GM21717 (cell line): ENCODE measurements around the gene RGS3.
"Not testable (repeated sequence)": the region's sequence is repeated elsewhere in the genome, so short reads cannot be mapped to it uniquely, and the experiment has no call there.

Experiments
- ATAC-seq: cut with Tn5 transposase; IDR thresholded peaks from one replicate; pipeline ENCODE4 v1.9.1; 2021; ENCODE audit warnings: mild to moderate bottlenecking, moderate library complexity; ENCODE audit not compliant: unreplicated experiment

The RGS3 gene

DNA sequence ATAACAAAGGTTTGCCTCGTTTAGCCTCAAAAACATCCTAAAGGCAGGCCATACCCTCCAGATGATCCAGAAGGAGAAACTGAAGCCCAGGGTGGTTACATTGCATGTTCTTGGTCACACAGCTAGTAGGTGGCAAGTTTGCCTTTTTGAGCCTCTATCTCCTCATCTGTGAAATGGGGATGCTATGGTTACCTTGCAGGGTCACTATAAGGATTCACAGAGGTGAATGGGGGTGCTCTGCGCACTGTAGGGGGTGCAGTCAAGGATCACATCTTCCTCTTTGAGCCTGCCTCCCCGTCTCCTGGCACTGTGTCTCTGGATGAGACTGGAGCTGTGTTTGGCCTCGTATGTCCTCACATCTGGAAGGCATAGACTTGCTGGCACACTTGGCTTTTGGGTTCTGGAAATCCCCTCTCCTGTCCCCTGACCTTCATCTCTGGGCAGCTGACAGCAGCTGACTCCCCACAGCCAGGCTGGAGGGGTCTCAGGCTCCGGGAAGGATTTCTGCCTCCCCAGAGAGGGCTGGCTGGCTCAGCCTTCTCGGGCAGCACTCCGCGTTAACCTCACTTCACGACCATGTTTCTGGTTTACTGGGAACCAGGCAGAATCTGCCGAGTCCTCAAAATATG lies 167.7 kb downstream of the RGS3 start:
- ATAC-seq, result no peak

DNA sequence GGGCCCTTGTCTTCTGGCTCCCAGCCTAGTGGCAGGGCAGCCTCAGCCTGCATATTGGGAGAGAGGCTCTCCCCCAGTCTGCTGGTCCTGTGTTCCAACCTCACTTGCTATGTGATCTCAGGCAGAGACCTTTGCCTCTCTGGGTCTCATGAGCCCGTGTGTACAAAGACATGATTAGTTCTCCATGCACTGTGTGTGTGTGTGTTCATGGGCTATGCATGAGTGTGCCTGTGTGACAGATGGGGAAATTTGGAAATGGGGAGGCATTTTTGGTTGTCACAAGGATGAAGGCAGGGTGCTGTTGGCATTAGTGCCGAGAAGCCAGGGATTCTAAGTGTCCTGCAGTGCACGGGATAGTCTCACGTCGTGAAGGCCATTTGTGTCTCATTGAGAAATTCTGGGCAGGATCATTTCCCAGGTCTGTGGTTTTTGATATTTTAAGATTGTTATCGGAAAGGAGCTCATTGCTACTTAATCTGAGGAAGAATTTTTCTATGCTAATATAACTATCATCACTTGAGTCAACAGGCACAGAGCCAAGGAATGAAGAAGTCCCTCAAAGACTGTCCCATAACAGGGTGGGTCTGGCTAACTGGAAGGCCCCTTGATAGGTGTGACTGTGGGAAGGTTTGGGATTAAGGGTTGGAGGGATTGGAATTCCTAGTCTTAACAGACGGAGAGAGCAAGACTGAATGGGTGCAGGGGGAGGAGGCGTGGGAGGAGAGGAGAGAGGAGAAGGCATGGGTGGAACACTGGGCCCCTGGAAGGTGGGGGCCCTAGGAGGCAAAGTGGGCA lies 168.5 kb downstream of the RGS3 start:
- no peak for ATAC-seq

DNA sequence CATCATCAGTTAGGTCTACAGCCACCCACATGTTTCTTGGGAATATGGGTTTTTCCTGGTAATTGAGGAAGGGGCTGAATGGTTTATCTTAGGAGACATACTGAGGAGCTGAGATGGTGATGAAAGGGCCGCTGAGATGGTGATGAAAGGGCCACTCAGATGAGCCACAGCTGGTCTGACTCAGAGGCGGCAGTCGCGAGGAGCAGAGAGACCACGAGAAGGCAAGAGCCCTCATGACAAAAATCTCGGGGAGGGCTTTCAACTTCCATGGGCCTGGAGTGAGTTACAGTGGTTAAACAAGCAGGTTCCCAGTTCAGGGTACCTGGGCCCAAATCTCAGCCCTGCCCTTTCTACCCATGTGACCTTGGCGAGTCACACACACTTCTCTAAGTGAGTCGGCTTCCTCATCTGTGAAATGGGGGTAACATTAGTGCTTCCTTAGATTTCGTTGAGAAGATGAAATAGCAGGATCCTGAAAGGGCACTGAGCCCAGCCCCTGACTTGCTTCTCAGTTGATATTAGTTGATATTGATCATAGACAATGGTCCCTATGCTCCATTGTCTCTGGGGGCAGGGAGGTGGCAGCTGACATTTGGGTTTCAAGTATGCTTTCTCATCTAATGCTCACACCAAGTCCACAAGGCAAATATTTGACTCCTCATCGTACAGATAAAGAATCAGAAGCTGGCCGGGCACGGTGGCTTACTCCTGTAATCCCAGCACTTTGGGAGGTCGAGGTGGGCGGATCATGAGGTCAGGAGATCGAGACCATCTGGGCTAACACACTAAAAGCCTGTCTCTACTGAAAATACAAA lies 169.5 kb downstream of the RGS3 start:
- no peak for ATAC-seq

DNA sequence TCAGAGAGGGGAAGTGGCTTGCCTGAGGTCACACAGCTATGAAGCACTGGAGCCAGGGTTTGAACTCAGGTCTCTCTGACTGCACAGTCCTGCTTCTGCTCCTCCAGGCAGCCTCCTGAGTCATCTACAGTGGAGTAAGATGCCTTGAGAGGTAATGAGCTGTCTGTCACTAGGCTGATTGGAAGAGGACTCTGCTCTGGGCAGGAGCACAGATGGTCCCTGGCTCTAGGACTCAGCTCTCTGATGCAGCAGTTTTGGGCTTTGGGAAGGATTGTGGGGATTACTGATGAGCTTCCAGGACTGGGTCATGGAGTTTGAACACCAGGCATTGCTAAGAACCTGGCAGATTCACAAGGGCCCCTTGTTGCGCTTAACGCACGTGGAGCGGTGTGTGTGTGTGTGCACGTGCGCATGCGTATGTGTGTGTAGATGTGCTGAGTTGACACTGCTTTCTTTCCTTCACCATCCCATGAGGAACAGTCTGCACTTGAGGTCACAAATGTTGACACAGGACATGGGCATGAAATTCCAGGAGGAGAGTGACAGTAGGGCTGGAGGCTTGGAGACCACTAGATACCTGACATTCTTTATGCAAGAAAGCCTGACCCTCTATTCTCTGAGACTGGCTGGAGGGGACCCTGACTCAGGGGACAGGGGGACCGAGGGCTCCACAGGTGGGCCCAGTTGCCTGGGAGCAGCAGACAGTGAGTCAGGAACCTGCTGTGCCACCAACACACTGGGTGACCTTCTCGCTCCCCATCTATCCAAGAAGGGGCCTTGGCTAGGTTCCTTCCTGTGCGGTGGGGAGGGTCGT lies 170.5 kb downstream of the RGS3 start:
- no peak for ATAC-seq

DNA sequence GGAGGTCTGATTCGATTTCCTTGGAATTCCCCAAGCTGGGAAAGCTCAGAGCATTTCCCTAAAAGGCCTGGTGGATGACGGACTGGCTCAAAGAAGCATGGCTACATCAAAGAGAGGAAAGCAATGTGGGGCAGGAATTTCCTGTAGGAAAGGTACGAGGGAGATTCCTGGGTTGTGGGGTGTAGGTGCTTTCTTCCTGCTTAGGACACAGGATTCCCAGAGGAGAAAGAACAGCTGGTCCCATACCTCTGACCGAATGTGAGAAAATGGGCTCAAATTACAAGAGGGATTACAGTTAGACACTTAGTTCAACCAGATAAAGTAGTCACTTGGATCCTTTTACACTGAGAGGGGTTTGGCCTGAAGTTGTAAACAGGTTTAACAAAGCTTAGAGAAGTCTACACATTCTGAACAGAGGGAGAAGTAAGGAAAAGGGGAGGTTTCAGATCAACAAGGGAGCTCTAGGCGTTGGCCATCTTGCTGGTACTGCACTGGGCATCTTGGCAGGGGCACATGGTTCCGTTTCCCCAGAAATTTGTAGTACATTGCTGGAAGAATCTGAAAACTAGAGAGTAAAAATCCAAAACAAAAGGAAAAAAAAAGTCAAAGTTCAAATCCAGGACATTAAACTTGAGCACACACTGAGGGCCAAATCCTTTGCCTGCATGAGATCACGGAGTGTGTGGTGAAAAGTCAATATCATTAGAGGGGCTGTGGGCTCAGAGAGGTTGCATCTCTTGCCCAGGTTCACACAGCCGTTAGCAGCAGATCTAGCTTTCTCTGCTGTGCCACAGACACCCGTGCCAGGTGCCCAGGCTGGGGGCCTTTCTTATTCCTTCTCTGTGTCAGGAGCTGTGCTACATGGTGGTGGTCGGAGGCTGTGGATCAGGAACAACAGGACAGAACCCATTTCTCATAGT lies 171.3 kb downstream of the RGS3 start:
- no peak for ATAC-seq

DNA sequence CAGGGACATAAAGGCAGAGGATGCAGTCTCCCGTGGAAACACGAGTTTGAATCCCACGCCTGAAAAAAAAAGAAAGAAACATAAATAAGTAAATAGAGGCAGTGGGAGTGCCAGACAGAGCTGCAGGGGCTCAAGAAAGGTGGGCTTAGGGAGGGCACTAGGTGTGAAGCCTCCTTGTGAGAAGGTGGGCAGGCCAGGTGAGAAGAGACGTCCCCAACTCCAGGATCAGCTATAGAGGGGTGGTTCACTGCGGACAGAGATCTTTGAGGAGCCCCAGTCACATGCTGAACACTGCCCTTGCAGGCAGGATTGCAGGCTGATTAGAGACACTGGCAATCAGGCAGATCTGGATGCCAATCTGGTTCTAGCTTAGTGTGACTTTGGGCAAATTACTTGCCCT lies 172.1 kb downstream of the RGS3 start:
- no peak for ATAC-seq

DNA sequence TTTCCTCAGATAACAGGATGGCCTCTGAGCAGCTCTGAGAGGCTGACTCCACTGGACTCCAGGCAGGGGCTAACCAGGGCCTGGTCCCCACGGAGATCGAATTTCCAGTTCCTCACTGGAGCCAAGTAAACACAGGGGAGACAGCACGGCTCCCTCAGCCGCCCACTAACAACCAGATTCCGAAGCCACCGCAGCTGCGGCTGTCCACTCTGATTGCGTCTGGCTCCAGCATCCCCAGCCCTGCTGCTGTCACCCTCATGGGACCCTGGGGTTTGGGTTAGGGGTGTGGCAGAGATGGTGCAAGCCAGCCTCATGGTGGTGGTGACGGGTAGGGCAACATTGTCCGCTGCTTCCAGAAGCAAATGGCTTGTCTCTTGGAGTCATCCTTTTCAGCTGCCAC lies 172.6 kb downstream of the RGS3 start:
- ATAC-seq, result no peak

DNA sequence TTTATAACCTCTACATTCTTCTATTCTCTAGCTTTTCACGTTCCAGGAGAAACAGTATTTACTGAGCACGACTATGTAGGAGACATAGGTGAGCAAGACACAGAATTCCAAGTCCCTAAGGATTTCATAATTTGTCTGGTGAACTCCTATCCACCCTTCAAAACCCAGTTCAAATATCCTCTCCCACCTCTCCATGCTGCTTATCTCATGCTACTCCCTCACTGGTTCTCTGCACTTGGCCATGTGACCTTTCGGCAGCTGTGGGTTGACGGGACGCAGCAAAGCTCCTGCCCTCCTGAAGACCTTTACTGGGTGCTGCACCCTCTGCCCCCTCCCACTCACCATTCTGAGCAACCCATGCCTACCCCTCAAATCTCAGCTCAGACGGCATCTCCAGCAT lies 173.2 kb downstream of the RGS3 start:
- ATAC-seq, result no peak

DNA sequence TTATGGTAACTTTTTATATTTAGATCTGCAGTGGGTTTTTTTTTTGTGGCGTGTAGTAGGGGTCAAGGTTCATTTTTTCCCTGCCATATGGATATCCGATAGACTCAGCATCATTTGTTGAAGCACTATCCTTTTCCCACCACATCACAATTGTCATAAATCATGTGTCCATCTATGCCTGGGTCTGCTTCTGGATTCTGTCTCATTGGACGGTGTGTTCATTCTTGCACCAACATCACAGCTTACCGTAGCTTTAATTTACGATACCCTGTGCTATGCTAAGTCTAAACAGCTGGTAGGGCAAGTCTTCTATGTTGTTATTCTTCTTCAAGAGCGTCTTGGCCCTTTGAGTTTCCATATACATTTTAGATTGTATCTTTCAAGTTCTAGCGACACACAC lies 175.0 kb downstream of the RGS3 start:
- no peak for ATAC-seq

DNA sequence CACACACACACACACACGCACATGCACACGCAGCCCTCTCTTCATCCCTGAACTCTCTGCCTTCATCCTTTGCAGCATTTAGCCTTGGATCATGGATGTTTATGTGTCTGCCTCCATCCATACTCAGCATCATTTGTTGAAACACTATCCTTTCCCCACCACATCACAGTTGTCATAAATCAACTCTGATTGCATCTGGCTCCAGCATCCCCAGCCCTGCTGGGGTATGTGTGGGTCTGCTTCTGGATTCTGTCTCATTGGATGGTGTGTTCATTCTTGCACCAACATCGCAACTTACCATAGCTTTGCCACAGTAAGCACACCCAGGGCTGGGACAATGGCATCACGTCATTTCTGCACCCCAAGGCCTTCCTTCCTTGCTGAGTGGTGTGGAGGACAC lies 175.4 kb downstream of the RGS3 start:
- ATAC-seq, result no peak

DNA sequence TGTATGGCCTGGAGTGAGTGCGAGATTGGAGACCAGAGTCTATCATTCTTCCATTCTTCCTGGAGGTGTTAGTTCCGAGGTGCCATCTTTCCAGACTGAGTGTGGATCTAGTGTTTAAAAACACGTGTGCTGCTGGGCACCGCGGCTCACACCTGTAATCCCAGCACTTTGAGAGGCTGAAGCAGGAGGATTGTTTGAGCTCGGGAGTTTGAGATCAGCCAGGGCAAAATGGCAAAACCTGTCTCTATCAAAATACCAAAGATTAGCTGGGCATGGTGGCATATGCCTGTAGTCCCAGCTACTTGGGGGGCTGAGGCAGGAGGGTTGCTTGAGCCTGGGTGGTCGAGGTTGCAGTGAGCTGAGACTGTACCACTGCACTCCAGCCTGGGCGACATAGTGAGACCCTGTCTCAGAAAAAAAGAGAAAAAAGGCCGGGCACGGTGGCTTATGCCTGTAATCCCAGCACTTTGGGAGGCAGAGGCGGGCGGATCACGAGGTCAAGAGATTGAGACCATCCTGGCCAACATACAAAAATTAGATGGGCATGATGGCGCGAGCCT lies 176.0 kb downstream of the RGS3 start:
- not testable (repeated sequence) for ATAC-seq

DNA sequence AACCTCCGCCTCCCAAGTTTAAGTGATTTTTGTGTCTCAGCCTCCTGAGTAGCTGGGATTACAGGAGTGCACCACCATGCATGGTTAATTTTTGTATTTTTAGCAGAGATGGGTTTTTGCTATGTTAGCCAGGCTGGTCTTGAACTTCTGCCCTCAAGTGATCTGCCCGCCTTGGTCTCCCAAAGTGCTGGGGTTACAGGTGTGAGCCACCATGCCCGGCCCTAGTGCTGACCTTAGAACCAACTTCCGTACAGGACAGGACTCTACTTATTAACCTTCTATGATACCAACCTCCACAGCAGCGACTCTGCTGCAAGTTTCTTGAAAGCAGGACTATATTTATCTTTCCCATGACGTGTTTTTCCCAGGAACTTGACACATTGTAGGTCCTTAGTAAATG lies 176.9 kb downstream of the RGS3 start:
- no peak for ATAC-seq

DNA sequence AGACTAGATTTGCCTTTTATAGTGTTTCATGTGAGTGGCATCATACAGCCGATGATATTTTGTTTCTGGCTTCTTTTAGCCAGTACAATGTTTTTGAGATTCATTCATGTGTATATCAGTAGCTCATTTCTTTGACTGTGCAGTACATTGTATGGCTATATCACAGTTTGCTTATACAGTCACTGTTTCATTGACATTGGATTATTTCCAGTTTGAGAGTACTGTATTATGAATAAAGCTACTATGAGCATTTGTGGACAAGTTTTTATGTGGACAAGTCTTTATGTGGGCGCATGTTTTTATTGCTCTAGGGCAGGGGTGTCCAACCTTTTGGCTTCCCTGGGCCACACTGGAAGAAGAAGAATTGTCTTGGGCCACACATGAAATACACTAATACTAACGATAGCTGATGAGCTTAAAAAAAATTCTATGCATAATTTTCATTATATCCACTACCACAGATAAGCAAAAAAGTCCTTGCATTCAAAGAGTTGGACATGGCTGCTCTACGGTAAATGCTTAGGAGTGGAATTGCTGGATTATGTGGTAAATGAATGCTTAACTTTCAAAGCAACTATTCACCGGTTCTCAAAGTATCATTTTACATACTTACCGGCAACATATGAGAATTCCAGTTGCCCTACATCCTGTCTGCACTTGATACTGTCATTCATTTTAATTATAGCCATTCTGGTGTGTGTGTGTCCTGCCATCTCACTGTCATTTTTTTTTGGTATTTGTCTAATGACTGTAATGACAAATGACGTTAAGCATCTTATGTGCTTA lies 177.8 kb downstream of the RGS3 start:
- no peak for ATAC-seq

DNA sequence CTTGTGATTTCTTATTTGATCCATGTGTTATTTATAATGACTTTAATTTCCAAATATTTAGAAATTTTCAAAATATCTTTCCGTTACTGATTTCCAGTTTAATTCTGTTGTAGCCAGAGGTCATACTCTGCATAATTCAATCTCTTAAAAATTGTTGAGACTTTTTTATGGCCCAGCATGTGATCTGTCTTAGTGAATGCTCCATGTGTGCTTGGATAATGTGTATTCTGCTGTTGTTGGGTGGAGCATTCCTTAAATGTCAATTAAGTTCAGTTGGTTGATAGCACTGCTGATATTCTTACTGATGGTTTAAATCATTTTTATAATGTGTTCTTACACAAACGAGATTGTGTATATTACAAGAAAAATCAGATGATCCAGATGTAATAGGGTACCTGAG lies 180.8 kb downstream of the RGS3 start:
- no peak for ATAC-seq

DNA sequence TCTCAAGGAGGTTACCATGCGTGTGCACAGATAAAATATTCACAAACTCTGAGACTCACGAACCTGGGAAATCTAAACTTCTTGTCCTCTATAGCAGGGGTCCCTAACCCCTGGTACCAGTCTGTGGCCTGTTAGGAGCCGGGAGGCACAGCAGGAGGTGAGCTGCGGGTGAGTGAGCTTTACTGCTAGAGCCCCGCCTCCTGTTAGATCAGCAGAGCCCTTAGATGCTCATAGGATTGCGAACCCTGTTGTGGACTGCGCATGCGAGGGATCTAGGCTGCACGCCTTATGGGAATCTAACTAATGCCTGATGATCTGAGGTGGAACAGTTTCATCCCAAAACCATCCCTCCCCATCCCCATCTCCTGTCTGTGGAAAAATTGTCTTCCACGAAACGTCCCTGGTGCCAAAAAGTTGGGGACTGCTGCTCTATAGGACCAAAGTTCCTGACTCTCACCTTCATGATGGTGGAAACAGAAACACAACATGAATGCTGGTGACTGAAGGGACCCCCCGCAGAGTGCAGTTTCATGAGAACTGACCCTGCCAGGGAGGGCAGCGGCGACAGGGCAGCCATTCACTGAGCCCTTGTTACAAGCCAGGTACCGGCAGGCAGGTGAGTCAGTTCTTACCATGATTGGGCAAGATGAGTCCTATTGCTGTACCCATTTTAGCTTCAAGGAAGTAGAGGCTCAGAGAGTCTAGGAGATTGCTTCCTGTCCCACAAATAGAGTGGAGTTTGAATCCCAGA lies 181.9 kb downstream of the RGS3 start:
- ATAC-seq, result no peak

DNA sequence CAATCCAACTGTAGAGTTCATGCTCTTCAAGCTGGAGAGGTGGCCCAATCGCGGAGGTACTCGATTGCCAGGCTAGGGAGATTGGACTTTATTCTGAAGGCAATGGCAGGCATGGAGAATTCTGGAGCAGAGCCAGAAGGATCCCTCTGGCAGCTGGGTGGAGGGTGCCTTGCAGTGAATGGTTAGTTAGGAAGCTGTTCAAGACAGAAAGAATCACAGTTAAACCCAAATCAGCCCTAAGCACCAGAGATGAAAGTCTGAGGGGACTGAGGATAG lies 182.4 kb downstream of the RGS3 start:
- ATAC-seq, result no peak

DNA sequence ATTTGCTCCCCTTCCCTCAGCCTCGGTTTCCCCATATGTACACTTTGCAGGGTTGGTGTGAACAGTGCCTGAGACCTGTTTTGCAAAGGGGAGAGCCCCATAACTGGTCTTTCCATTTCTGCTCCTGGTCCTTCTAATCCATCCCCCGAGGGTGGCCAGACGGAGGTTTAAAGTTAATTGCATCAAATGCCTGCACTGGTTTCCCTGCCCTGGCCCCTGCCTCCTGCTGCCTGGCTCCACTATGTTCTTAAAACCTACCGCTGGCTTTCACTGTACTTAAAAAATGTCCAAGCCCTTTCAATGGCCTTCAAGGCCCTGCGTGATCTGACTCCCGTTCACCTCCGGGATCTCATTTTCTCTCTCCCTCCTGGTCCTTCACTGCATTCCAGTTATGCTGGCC lies 183.0 kb downstream of the RGS3 start:
- ATAC-seq, result no peak
